Testis (tissue), 3 donors: ENCODE measurements around the gene CCRL2. TPM values are rescaled to one million over a fixed set of nuclear protein-coding genes. Genes with fewer than 3 reads are reported as not detected.

Source experiments
- DNase-seq: peaks from one replicate; pipeline ENCODE4 v3.0.0-alpha.2; 2019
- H3K27ac ChIP-seq, 2 donors: fragments of 200-600 bp; sonication (generic); one replicate each; pipeline ENCODE4 v1.5.1; 2019
- H3K27me3 ChIP-seq: fragments of 200-600 bp; sonication (generic); one replicate; pipeline ENCODE4 v1.5.1; 2019
- H3K36me3 ChIP-seq: fragments of 200-600 bp; sonication (generic); one replicate; pipeline ENCODE4 v1.5.1; 2017; ENCODE audit warnings: low read depth; ENCODE audit errors: missing control alignments
- H3K4me1 ChIP-seq: fragments of 200-600 bp; sonication (generic); one replicate; pipeline ENCODE4 v1.5.1; 2019
- H3K4me3 ChIP-seq, 2 donors: fragments of 200-600 bp; sonication (generic); one replicate each; pipeline ENCODE4 v1.5.1; 2017 to 2019
- H3K9me3 ChIP-seq: fragments of 200-600 bp; sonication (generic); one replicate; pipeline ENCODE4 v1.5.1; 2017
- POLR2A ChIP-seq: fragments of 450-650 bp; IDR thresholded peaks from one replicate; pipeline ENCODE4 v1.6.1; 2017; ENCODE audit warnings: antibody characterized with exemption, mild to moderate bottlenecking, moderate library complexity
- WGBS, 2 donors: methylation state at CpG; one replicate each; pipeline ENCODE4 v1.1.5; 2018; 5-methylcytosine and 5-hydroxymethylcytosine counted together
- intact Hi-C: fragments of 100-400 bp; cut with DNase I; formaldehyde crosslinking; loops from one replicate; pipeline ENCODE4 v1.15.1; 2023; ENCODE audit warnings: low total_unique reads
- polyA plus RNA-seq: library from polyadenylated mRNA; stranded (reverse); fragments of 350-450 nt; fragmentation: Illumina TruSeq; extraction: RNeasy Lipid Tissue Mini Kit (QIAGEN cat#74804); gene quantifications from one replicate; pipeline ENCODE4 v1.2.3, GENCODE V29; 2014; ENCODE audit warnings: low read depth, low replicate concordance; ENCODE audit not compliant: insufficient read depth
- total RNA-seq, 2 donors: library from RNA; depleted of rRNA; stranded (reverse); fragments of >200 nt; gene quantifications; one replicate each; pipeline ENCODE4 v1.2.3, GENCODE V29; 2016
- TF ChIP-seq, protein P1 (sequence below), 3 experiments: fragments of 450-650 bp in 2 of 3; fragments of 200-600 bp in 1 of 3; sonication (generic) in 1 of 3; IDR thresholded peaks; one replicate each; pipeline ENCODE4 v1.5.1; 2016 to 2019; ENCODE audit warnings: antibody characterized with exemption in 3 of 3, mild to moderate bottlenecking in 2 of 3, moderate library complexity in 1 of 3

The CCRL2 gene
- total and polyA plus RNA-seq, 3 donors from 2014 or later = 0.31 to 1.2 (median 0.87) TPM

DNA sequence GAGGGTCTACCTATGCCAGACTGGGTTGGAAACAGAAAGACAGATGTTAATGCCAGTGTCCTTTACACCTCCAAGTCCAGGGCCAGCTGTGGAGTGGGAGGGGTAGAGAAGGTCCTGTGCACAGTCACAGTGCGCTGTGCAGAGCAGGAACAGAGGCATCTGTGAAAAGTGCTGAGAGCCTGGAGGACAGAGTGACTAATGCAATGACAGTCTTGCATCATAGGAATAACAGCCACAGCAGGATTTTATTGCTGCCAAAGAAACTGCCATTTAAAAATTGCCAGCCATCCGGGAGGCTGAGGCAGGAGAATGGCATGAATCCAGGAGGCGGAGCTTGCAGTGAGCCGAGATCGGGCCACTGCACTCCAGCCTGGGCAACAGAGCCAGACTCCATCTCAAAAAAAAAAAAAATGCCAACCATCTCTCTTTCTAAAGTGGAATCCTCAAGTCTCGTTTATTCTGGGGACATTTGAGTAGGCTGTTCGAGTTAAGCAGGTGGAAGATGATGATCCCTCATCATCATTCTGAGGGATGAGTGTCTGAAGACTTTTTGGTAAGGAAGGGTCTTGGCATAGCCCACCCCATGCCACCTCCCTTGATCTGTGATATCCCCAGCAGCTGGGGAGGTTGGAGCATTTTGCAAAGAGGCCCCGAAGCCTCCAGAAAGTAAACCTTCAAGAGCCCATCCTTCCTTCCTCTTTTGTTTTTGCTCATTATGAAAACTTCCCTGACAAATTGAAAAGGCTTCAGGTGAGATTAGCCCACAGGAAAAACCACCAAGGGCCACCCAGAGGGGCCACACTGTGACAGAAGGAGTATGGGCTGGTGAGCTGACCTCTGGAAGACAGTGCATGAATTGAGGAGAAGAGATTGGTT lies 45.4 kb upstream of the CCRL2 start:
- H3K9me3 ChIP-seq = no peaks in the 10 kb centered on the region
- 71 to 86% methylated on average over 8 of the region's 8 CpGs for WGBS, 2 donors
- intact Hi-C loops = no loop called here
- no peaks in the 10 kb centered on the region for H3K4me1 ChIP-seq
- DNase-seq = no peak
- TF ChIP-seq, protein P1, sequence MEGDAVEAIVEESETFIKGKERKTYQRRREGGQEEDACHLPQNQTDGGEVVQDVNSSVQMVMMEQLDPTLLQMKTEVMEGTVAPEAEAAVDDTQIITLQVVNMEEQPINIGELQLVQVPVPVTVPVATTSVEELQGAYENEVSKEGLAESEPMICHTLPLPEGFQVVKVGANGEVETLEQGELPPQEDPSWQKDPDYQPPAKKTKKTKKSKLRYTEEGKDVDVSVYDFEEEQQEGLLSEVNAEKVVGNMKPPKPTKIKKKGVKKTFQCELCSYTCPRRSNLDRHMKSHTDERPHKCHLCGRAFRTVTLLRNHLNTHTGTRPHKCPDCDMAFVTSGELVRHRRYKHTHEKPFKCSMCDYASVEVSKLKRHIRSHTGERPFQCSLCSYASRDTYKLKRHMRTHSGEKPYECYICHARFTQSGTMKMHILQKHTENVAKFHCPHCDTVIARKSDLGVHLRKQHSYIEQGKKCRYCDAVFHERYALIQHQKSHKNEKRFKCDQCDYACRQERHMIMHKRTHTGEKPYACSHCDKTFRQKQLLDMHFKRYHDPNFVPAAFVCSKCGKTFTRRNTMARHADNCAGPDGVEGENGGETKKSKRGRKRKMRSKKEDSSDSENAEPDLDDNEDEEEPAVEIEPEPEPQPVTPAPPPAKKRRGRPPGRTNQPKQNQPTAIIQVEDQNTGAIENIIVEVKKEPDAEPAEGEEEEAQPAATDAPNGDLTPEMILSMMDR (IDR thresholded peaks at IDR 0.05) = no peak
- no peak for TF ChIP-seq POLR2A
- H3K36me3 ChIP-seq = no peaks in the 10 kb centered on the region
- H3K27me3 ChIP-seq = no peaks in the 10 kb centered on the region
- H3K4me3 ChIP-seq = no peak overlapping the region
- H3K27ac ChIP-seq = no peak overlapping the region

DNA sequence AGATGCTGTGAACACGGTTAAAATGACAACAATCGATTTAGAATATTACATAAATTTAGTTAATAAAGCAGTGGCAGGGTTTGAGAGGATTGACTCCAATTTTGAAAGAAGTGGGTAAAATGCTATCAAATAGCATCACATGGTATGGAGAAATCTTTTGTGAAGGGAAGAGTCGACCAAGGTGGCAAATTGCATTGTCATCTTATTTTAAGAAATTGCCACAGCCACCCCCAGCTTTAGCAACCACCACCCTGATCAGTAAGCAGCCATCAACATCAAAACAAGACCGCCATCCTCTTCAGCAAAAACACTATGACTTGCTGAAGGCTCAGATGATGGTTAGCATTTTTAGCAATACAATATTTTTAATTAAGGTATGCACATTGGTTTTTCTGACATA lies 42.0 kb upstream of the CCRL2 start:
- H3K27ac ChIP-seq = no peak overlapping the region
- 82 to 88% methylated on average over 4 of the region's 4 CpGs for WGBS, 2 donors
- intact Hi-C loops = no loop called here
- no peaks in the 10 kb centered on the region for H3K27me3 ChIP-seq
- H3K36me3 ChIP-seq = no peaks in the 10 kb centered on the region
- no peak overlapping the region for H3K4me3 ChIP-seq
- no peaks in the 10 kb centered on the region for H3K4me1 ChIP-seq
- no peak for DNase-seq
- H3K9me3 ChIP-seq = no peaks in the 10 kb centered on the region
- TF ChIP-seq POLR2A = no peak
- TF ChIP-seq, protein P1 (IDR thresholded peaks at IDR 0.05) = no peak

DNA sequence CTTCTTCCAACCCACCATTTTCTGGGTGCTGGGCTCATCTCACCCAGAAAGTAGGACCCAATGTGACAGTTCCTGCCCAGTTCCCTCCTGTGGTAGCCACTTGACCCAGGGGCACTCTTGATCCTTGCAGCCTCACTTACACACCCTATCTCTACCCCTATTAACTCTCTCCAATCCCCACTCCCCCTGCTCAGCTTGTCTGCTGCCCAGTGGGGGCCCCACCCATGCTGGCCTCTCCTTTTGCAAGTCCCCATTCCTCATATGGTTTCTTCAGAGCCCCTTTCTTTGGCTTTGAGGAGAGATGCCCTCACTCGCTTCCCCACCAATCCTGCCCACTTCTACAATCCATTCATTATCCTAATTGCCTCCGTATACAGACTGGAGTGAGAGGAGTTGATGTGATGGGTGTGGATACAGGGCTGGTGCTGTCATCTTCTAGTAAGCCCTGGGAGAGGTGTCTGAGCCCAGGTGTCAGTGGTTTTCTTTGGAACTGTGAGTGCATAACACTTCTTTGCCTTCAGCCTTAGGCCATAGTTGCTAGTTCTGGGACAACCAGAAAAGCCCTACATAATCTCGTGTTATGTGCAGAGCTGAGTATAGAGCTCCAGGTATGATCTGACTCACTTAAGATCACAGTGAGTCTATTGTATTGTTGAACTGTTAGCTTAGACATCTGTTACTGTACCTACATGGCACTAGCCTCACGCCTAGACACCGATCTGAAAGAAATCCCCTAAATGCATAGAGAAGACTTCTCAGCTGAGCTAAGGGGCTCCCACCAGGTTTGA lies 41.1 kb upstream of the CCRL2 start:
- Histone ChIP-seq H3K27me3 (no peaks in the 10 kb centered on the region), H3K27ac (no peak overlapping the region), H3K4me1 (no peaks in the 10 kb centered on the region), H3K9me3 (no peaks in the 10 kb centered on the region), H3K4me3 (no peak overlapping the region), H3K36me3 (no peaks in the 10 kb centered on the region)
- intact Hi-C loops = no loop called here
- 87 to 95% methylated on average over 5 of the region's 5 CpGs for WGBS, 2 donors
- no peak for DNase-seq
- TF ChIP-seq POLR2A = no peak
- TF ChIP-seq, protein P1 (IDR thresholded peaks at IDR 0.05) = no peak

DNA sequence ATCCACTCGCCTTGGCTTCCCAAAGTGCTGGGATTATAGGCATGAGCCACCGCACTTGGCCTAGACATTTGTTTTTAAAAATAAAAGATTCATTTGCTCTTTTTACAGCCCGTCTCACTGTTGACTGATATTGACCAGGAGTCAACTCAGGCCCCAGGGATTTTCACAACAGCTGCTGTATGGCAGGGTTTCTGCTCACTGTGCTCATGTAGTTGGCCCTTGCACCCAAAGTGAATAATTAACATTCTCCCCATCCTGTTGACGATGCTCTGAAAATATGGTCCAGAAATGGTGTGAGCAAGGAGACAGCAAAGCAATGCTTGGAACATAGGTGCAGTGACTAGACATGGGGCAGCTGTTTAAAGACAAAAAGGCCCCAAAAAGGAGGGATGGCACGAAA lies 39.2 kb upstream of the CCRL2 start:
- Histone ChIP-seq H3K27ac (no peak overlapping the region), H3K4me1 (no peaks in the 10 kb centered on the region), H3K27me3 (no peaks in the 10 kb centered on the region), H3K4me3 (no peak overlapping the region), H3K36me3 (no peaks in the 10 kb centered on the region), H3K9me3 (no peaks in the 10 kb centered on the region)
- TF ChIP-seq POLR2A = no peak
- DNase-seq = no peak
- intact Hi-C loops = no loop called here
- WGBS, 2 donors = 91 to 94% methylated on average over 5 of the region's 5 CpGs

DNA sequence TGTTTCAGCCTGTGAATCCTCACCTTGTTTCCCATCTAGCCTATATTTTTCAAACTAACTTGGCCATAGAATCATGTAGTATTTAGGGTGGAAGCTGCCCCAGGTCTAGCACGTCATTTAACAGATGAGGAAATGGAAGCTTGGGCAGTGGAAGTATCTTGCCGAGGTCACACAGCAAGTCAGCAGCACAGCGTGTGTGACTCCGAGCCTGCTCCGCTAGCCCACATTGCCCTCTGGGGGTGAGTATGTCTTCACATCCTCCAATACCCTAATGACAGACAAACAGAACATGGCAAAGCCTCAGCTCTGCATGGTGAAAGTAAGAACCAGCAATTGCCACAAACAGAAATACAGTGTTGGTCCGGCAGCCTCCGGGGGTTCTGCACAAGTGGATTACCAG lies 38.5 kb upstream of the CCRL2 start:
- Histone ChIP-seq H3K27ac (no peak overlapping the region), H3K4me1 (no peaks in the 10 kb centered on the region), H3K27me3 (no peaks in the 10 kb centered on the region), H3K9me3 (no peaks in the 10 kb centered on the region), H3K4me3 (no peak overlapping the region), H3K36me3 (no peaks in the 10 kb centered on the region)
- TF ChIP-seq, protein P1 (IDR thresholded peaks at IDR 0.05) = no peak
- no peak for TF ChIP-seq POLR2A
- WGBS, 2 donors = 65 to 77% methylated on average over 6 to 7 of the region's 7 CpGs
- intact Hi-C loops = no loop called here
- peak; percentile 24 for DNase-seq
